NCI-H748 treated with DMSO at 0.1 percent for 48 hours (cell line): ENCODE data around the gene RXRG.
A peak's percentile ranks its signal among the peaks of the same experiment; 100 is the strongest.

ENCODE experiments used
- DNase-seq: peaks from one replicate; lab custom pipeline; 2025; lab: John Stamatoyannopoulos, UW

Gene RXRG

GRCh38 chr1:165449131-165449530, 4.2 kb upstream of the RXRG start:
- DNase-seq, result no peak

DNA sequence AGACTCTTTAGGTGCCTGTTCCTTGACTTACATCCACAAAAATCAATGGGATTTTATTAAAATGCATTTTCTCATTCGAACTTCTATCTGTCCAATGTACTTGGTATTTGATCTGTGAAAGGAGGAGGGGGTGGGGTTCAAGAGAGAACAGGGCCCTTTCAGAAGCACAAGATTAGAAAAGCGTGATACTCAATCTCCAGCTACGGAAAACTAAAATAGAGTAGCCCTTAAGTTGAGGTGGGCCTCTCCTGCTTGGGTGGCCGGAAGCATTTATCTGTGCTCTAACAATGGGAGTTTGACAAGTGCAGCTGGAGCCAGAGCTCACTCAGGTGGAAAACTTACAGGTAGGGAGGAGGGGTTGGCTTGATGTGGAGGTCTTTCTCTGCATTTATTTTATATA, 462 bp upstream of the RXRG start:
- no peak for DNase-seq

GRCh38 chr1:165443539-165444311, 1.2 kb downstream of the RXRG start:
- peak; percentile 40 for DNase-seq

DNA sequence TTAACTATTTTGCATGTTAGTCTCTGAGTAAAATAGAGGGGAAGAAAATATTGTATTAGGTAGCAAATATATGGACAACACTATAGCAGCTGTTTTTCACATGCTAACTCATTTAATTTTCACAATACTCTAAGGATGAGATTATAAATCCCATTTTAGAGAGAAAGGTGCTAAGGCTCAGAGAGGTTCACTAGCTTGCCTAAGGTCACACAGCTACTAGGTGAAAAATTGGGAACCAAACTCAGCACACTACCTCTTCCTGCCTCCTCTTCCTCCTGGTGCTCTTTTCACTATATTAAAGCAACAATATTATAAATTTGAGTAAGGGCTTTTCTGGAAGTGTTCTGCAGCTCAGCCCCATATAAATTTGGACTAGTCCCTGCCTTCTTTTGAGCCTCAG, 2.3 kb downstream of the RXRG start:
- no peak for DNase-seq

- no peak for DNase-seq
Measured at GRCh38 chr1:165442053-165442452, 2.9 kb downstream of the RXRG start.

DNA sequence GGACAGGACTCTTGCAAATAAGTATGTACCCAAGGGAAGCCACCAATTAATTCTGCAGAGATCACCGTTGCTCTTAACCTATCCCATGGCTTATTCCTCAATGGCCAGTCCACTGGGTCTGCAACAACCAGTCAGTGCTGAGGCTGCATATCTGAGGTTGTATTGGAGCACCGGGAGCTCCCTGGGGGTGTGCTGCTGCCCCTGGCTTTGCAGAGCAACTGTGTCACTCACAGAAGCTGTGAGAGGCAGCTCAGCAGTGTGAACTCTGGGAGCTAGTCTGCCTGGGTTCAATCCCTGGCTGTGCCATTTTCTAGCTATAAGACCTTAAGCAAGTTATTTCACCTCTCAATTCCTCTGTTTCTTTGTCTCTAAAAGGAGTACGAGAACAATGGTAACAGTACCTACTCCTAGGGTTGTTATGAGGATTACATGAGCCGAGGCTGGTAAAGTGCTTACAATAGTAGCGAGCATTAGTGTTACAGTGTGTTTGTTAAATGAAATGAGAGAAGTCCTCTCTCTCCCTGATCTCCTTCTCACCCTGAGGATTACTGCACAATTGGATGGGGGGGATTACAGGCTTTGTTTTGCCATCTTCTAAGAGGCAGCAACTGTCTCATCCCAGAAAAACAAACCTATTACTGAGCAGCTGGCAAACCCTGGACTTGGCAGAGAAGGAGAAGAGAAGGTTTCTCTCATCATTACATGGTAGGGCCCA, 3.6 kb downstream of the RXRG start:
- no peak for DNase-seq

DNA sequence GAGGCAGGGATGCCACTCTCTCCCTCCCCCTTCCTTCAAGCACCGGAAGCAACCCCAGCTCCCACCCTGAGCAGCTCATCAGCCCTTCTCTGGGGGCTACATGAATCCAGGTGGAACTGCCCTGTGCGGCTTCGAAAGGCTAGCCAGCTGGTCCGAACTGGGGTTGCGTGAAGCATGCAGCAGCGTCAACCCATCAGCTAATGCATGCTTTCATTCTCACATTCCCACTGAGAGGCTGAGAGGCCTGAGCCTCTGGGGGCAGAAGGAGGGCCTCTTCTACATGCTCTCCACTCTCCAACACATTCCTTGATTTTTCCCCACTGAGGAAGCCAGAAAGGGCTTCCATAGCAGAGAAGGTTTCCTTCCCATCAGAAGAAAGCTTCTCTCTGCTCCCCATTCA, 5.6 kb downstream of the RXRG start:
- DNase-seq, result no peak

GRCh38 chr1:165436994-165437393, 7.9 kb downstream of the RXRG start:
- DNase-seq, result no peak

- DNase-seq, result no peak
Measured at GRCh38 chr1:165435801-165436200, 9.1 kb downstream of the RXRG start.

- no peak for DNase-seq
Measured at GRCh38 chr1:165434281-165434680, 10.6 kb downstream of the RXRG start.

DNA sequence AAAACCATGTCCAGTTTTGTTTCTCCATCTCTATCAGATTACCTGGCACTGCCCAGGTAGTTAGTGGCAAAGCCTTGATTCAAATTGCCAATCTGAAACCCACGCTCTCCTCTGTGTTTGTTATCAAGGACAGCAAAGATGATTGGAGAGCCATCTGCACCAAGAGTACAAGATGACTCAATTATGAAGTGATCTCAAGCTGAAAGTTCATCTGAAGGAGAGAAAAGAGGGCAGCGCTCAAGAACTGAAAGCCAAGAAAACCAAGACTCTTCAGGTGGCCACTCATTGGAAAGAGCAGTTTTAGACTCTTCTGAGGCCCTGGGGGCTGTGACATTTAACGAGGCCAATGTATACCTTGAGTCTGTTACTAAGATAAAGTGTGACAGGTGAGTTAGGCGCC, 13.8 kb downstream of the RXRG start:
- no peak for DNase-seq

DNA sequence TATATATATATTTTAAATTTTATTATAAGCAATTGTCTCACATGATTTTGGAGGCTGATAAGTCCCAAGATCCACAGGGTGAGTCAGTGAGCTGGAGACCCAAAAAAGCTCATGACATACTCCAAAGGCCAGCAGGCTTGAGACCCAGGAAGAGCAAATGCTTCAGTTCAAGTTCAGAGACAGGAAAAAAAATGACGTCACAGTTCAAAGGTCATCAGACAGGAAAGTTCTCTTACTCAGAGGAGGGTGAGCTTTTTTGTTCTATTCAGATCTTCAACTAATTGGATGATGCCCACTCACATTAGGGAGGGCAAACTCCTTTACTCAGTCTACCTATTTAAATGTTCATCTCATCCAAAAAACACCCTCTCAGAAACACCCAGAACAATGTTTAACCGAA, 18.2 kb downstream of the RXRG start:
- no peak for DNase-seq

GRCh38 chr1:165425621-165426020, 19.3 kb downstream of the RXRG start:
- no peak for DNase-seq

- DNase-seq, result no peak
Measured at GRCh38 chr1:165424454-165425216, 20.3 kb downstream of the RXRG start.

- DNase-seq, result no peak
Measured at GRCh38 chr1:165423136-165423535, 21.8 kb downstream of the RXRG start.

DNA sequence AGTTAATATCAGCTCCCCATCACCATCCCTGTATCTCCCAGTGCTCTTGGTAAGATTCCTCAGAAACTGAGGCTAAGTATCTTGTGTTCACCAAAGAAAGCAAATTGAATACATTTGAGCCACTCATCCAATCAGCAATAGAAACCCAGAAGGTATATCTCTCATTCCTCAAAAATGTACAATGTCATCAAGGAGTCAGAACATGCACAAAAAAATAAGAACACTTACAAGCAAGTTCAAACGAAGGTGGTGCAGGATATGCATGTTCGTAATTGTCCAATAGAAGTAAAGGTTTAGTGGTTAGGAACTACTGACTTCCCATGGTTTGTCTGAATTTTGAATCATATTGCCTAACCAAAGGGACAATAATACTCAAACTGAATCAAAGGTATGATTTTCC, 24.3 kb downstream of the RXRG start:
- DNase-seq, result no peak

DNA sequence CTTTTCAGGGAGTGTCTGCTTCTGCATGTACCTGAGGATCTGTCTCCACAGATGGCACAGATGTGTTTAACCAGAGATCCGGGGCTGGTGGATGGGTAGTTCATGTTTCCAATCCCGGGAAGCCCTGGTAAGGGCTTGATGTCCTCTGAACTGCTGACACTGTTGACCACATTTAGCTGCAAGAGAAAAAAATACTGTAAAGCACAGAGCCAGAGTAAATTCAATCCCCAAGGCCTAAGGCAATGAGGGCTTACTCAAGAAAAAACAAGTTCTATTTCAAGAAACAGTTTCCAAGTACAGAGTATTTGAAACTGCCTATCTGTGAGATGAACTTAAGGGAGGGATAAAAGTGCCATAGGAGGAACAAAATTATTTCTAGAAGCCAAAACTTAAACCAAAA, 25.1 kb downstream of the RXRG start:
- DNase-seq, result no peak

DNA sequence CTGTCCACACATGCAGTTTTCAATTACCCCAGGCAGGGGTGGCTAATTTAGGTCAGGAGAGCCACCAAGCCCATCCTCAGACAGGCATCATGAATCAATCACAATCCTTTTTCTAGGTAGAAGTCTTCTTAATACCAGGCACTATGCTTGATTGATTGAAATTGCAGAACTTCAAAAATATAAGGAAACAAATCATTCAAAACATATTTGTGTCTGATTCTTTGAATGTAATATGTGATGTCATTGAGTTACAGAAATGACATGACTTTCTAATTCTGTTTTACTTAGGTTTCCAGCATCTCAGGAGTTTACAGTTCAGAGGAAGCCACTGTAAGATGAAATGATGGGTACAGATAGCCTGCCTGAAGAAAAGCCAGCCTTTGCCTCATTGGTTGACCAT, 26.7 kb downstream of the RXRG start:
- no peak for DNase-seq

- no peak for DNase-seq
Measured at GRCh38 chr1:165416876-165417275, 28.1 kb downstream of the RXRG start.

GRCh38 chr1:165415068-165415467, 29.9 kb downstream of the RXRG start:
- no peak for DNase-seq

DNA sequence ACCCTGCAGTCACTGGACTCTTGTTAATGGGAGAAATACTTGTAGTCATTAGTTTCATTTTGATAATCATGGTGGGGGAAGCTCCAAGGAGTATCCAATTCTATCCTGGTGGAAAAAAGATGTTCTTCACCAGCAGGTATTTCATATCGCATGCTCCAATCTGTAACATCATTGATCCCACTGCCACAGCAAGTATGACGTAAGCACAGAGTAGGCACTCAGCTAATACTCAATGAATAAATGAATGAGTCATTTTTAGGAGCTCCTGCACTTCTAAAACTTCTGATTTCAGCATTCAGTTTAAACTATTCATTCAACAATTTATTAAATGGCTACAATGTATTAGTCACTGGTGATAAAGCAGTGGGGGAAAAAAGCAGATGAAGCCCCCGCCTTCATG, 30.3 kb downstream of the RXRG start:
- no peak for DNase-seq

DNA sequence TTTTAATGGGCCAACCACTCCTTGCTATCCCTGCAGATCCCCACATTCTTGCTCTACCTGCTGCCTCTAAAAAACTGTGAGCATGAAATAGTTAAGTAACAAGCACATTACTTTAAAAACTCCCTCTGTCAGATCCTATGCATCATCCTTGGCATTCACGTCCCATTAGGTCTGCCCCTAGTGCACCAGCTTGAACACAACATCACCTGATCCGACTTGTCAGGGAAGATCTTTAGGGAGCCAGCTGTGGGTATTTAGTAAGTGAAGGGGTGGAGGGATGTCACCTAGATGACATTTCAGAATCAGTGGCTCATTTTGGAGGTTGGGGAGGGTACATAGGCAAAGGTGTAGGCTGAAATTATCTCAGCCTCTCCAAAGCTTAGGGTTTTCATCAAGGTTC, 33.5 kb downstream of the RXRG start:
- DNase-seq, result no peak
